Activated CD4-positive, CD25-positive, alpha-beta regulatory T cell (primary cell): ENCODE results near the gene LRRC38.
"Not testable (repeated sequence)": the region's sequence is repeated elsewhere in the genome, so short reads cannot be mapped to it uniquely, and the experiment has no call there.

ENCODE experiments used
- DNase-seq, 4 experiments: peaks; one replicate each; lab custom pipeline; 2025; lab: John Stamatoyannopoulos, UW

The LRRC38 gene

DNA sequence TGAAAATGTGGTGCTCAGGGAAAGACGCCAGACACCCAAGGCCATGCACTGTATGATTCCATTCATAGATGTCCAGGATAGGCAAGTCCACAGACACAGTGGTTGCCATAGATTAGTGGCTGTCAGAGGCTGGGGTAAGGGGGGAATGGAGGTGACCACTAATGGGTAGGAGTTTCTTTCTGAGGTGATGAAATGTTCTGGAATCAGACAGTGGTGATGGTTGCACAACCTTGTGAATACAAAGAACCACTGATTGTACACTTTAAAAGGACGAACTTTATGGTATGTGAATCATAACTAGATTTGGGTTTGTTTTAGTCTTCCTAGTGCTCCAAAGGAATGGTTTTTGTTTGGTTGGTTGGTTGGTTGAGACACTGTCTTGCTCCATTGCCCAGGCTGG is 51.8 kb downstream of the LRRC38 start:
- DNase-seq: no peak

DNA sequence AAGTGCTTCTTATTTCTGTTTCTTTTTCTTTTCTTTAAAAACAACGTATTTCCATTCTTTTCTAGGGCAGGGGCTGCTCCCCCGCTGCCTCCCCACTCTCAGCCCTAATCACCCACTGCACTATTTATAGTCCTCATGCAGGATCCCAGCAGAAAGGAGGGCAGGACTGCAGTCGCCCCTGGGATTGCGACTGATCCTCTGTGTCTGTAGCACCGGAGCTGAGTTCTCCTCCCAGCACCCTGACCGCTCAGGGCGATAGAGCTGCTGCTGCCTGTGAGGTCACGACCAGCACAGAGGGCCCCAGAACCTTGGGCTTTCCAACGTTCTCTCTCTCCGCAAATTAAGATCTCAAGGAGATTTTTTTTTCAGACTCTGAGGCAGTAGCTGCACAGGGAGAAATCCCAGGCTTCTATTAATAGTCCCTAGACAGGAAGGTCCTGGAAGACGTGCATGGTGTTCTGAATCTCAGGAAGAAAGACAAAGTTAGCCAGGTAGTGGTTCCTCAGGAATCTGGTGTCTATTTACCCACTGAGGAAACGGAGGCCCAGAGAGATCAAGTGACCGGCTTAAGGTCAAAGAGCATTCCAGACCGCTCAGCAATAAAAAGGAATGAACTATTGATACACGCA is 56.8 kb downstream of the LRRC38 start:
- no peak for DNase-seq

DNA sequence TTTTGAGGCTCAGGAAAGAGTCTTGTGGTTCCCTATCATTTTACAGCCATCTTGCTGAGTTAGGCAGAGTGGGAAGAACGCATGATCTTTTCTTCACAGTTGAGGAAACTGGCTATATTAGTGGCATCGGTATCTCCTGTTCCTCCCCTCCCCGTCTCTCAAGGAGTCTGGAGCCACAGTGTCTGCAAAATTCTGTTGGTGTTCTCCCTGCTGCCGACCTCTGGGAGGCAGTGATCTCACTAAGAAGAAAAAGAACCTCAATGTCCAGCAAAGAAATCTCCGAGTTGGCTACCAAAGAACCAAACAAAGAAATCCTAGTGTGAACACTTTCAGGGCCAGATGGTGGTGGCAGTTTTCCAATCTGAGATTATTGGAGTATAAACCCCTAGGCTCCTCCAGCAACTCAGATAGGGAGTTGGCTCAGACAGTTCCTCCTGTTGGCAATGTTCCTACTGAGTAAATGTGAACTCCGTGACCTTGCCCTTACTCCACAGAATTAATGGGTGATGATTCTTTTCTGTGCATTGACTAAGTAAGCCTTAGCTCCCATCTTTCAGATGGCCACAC is 62.3 kb downstream of the LRRC38 start:
- no peak for DNase-seq

DNA sequence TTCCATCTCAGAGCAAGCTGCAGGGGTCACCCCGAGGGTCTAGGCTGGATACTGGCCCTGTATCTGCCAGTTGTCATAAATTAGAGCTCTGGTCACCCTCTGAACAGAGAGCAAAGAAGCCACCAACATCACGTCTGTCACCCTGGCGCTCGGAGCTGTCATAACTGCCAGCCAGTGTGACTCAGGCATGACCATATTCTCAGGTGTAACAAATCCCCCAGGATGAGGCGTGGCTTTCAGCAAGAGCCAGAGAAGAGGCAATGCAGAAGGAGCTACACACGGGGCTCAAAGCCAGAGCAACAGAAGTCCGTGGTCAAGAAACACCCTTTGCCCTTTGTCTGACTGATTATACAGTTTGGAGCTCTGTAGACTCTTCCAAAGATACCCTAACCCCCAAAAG is 63.6 kb downstream of the LRRC38 start:
- DNase-seq: no peak

GRCh38 chr1:13443335-13443979 is 70.3 kb downstream of the LRRC38 start:
- no peak for DNase-seq

GRCh38 chr1:13439104-13439783 is 74.6 kb downstream of the LRRC38 start:
- not testable (repeated sequence) for DNase-seq

DNA sequence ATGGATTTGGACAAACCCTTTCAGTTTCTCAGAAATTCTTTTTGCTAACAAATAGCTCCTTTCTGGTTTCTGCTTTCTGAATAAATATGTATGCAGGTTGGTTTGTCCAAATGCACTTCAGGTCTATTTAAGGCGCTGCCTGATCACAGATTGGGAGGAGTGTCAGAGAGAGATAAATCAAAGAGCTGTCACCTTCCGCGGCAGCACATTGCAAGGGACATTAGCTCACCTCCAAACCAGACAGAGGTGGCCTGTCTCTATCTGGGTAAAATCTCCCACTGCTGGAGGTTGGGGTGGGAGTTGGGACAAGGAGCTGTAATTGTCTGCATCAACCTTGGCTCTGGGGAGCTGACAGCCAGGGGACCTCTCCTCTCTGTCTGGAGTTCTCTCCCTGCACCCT is 78.3 kb downstream of the LRRC38 start:
- no peak for DNase-seq

- DNase-seq: not testable (repeated sequence)
These were observed 80.0 kb downstream of the LRRC38 start for GRCh38 chr1:13433694-13434358.

DNA sequence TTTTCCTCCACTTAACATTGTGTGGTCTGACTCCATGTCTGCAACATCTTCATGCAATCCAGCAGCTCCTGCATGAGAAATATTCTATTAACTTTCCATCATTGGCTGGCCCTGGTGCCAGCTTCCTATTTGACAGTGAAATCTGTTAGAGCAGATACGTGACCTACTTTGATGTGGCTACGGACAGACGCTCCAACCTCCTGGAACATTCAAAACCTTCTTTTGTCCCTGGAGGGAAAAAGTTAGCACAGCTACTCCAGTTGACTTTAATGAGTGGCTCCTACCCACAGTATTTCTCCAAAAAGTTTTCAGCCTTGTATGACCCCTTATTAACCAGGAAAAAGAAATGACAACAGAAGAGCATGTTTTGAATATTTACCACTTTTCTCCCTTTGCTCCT is 81.6 kb downstream of the LRRC38 start:
- DNase-seq: no peak

DNA sequence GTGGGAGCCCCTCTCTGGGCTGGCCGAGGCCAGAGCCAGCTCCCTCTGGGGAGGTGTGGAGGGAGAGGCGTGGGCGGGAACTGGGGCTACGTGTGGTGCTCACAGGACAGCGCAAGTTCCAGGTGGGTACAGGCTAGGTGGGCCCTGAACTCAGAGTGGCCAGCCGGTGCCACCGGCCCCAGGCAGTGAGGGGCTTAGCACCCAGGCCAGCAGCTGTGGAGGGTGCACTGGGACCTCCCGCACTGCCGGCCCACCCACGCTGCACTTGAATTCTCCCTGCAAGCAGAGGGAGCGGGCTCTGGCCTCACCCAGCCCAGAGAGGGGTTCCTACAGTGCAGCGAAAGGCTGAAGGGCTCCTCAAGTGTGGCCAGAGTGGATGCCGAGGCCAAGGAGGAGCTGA is 83.3 kb downstream of the LRRC38 start:
- DNase-seq: no peak
